ENCODE measurements around the gene IQCH.

Gene IQCH

GRCh38 chr15:67305506-67305905 is 50.9 kb downstream of the IQCH start:
- no peaks in the 10 kb centered on the region for H3K36me3 ChIP-seq (ENCODE audit: insufficient read depth, low read length)
- H3K79me2 ChIP-seq (ENCODE audit: insufficient read depth, low read length): no peaks in the 10 kb centered on the region
- no peak for TF ChIP-seq EZH2 (IDR thresholded peaks at IDR 0.05; ENCODE audit: borderline replicate concordance, low read length)
- TF ChIP-seq CTCF (IDR thresholded peaks at IDR 0.05; ENCODE audit: low read length): no peak
- no peaks in the 10 kb centered on the region for H3K9me3 ChIP-seq (ENCODE audit: low read length)
- H3K9ac ChIP-seq (ENCODE audit: low read length): no peak overlapping the region
- H3K4me3 ChIP-seq (ENCODE audit: low read depth, low read length, poor library complexity, severe bottlenecking): no peak overlapping the region
- no peak overlapping the region for H3K27ac ChIP-seq (ENCODE audit: low read depth, low read length, poor library complexity, severe bottlenecking)
- H3K27me3 ChIP-seq (ENCODE audit: insufficient read depth, low read length): no peaks in the 10 kb centered on the region
- no peaks in the 10 kb centered on the region for H4K20me1 ChIP-seq (ENCODE audit: insufficient read depth, low read length)
- no peak overlapping the region for H3K4me2 ChIP-seq (ENCODE audit: low read length)
- H3K9me2 ChIP-seq (ENCODE audit: low read depth, low read length): no peaks in the 10 kb centered on the region
- no peaks in the 10 kb centered on the region for H3F3A ChIP-seq (ENCODE audit: insufficient read depth, low read length)
- no peak overlapping the region for H2AFZ ChIP-seq (ENCODE audit: low read length)
- no peaks in the 10 kb centered on the region for H3K4me1 ChIP-seq (ENCODE audit: insufficient read depth, low read length, severe bottlenecking)

- Histone ChIP-seq H3K27me3 (ENCODE audit: insufficient read depth, low read length) (no peaks in the 10 kb centered on the region), H3K36me3 (ENCODE audit: insufficient read depth, low read length) (no peaks in the 10 kb centered on the region), H3K9me3 (ENCODE audit: low read length) (no peaks in the 10 kb centered on the region), H4K20me1 (ENCODE audit: insufficient read depth, low read length) (no peaks in the 10 kb centered on the region), H3K9me2 (ENCODE audit: low read depth, low read length) (no peaks in the 10 kb centered on the region), H3K9ac (ENCODE audit: low read length) (no peak overlapping the region), H3F3A (ENCODE audit: insufficient read depth, low read length) (no peaks in the 10 kb centered on the region), H3K4me2 (ENCODE audit: low read length) (no peak overlapping the region), H2AFZ (ENCODE audit: low read length) (no peak overlapping the region), H3K4me1 (ENCODE audit: insufficient read depth, low read length, severe bottlenecking) (no peaks in the 10 kb centered on the region), H3K4me3 (ENCODE audit: low read depth, low read length, poor library complexity, severe bottlenecking) (no peak overlapping the region), H3K79me2 (ENCODE audit: insufficient read depth, low read length) (no peaks in the 10 kb centered on the region), H3K27ac (ENCODE audit: low read depth, low read length, poor library complexity, severe bottlenecking) (no peak overlapping the region)
- TF ChIP-seq EZH2 (IDR thresholded peaks at IDR 0.05; ENCODE audit: borderline replicate concordance, low read length): no peak
- no peak for TF ChIP-seq CTCF (IDR thresholded peaks at IDR 0.05; ENCODE audit: low read length)
These were observed 52.6 kb downstream of the IQCH start for GRCh38 chr15:67307156-67307555.

- Histone ChIP-seq H4K20me1 (ENCODE audit: insufficient read depth, low read length) (no peaks in the 10 kb centered on the region), H3K27ac (ENCODE audit: low read depth, low read length, poor library complexity, severe bottlenecking) (no peak overlapping the region), H3K4me2 (ENCODE audit: low read length) (no peak overlapping the region), H3K9ac (ENCODE audit: low read length) (no peak overlapping the region), H2AFZ (ENCODE audit: low read length) (no peak overlapping the region), H3K4me1 (ENCODE audit: insufficient read depth, low read length, severe bottlenecking) (no peaks in the 10 kb centered on the region), H3K9me2 (ENCODE audit: low read depth, low read length) (no peaks in the 10 kb centered on the region), H3K4me3 (ENCODE audit: low read depth, low read length, poor library complexity, severe bottlenecking) (no peak overlapping the region), H3K36me3 (ENCODE audit: insufficient read depth, low read length) (no peaks in the 10 kb centered on the region), H3K27me3 (ENCODE audit: insufficient read depth, low read length) (no peaks in the 10 kb centered on the region), H3K9me3 (ENCODE audit: low read length) (no peaks in the 10 kb centered on the region), H3K79me2 (ENCODE audit: insufficient read depth, low read length) (no peaks in the 10 kb centered on the region), H3F3A (ENCODE audit: insufficient read depth, low read length) (no peaks in the 10 kb centered on the region)
- no peak for TF ChIP-seq CTCF (IDR thresholded peaks at IDR 0.05; ENCODE audit: low read length)
- no peak for TF ChIP-seq EZH2 (IDR thresholded peaks at IDR 0.05; ENCODE audit: borderline replicate concordance, low read length)
These were observed 53.5 kb downstream of the IQCH start for GRCh38 chr15:67307889-67308597.
